ENCODE results near the gene ELOB. TPM values are rescaled to one million over a fixed set of nuclear protein-coding genes. Genes with fewer than 3 reads are reported as not detected.

The ELOB gene
- total RNA-seq, 1 donor from 2014 or later = 946 TPM

- no peak for FAIRE-seq
- no peak for DNase-seq (ENCODE audit: low read depth)
- peaks cover 8% of the 10 kb centered on the region for H3K27me3 ChIP-seq (ENCODE audit: control insufficient read depth, insufficient read depth, low read length)
Observed at GRCh38 chr16:2813771-2814221, 36.7 kb upstream of the ELOB start.

GRCh38 chr16:2811703-2812471 lies 34.8 kb upstream of the ELOB start:
- no peak for TF ChIP-seq CTCF (IDR thresholded peaks at IDR 0.05; ENCODE audit: insufficient read depth, low read length, severe bottlenecking)
- FAIRE-seq = peak; percentile 55
- Histone ChIP-seq H3K4me3 (ENCODE audit: low read depth, low read length) (no peak overlapping the region), H3K27me3 (ENCODE audit: control insufficient read depth, insufficient read depth, low read length) (peaks cover 8% of the 10 kb centered on the region), H3K36me3 (ENCODE audit: control insufficient read depth, insufficient read depth, low read length) (no peaks in the 10 kb centered on the region)
- DNase-seq (ENCODE audit: low read depth) = no peak

More at GRCh38 chr16:2813771-2814221, 36.7 kb upstream of the ELOB start:
- TF ChIP-seq CTCF (IDR thresholded peaks at IDR 0.05; ENCODE audit: insufficient read depth, low read length, severe bottlenecking) = no peak
- Histone ChIP-seq H3K4me3 (ENCODE audit: low read depth, low read length) (no peak overlapping the region), H3K36me3 (ENCODE audit: control insufficient read depth, insufficient read depth, low read length) (no peaks in the 10 kb centered on the region)

DNA sequence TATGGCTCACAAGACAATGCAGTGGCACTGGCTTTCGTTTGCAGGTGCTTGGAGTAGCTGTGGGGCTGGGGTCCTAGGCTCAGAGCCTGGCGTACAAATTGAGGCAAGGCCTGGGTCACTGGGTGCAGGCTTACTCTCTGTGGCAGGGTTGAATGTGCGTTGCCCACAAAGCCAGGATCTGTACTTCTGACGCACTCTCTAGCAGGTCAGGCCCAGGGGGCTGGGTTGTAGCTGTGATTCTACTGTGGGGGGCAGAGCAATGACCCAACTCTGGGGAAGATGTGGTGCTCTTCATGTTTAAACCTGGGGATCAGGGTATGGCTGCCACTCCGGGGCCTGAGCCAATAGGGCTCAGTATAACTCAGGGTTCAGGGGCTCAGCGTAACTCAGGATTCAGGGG lies 33.6 kb upstream of the ELOB start:
- Histone ChIP-seq H3K4me3 (ENCODE audit: low read depth, low read length) (no peak overlapping the region), H3K27me3 (ENCODE audit: control insufficient read depth, insufficient read depth, low read length) (peaks cover 8% of the 10 kb centered on the region), H3K36me3 (ENCODE audit: control insufficient read depth, insufficient read depth, low read length) (no peaks in the 10 kb centered on the region)
- no peak for TF ChIP-seq CTCF (IDR thresholded peaks at IDR 0.05; ENCODE audit: insufficient read depth, low read length, severe bottlenecking)
- DNase-seq (ENCODE audit: low read depth) (no peak), FAIRE-seq (no peak)

DNA sequence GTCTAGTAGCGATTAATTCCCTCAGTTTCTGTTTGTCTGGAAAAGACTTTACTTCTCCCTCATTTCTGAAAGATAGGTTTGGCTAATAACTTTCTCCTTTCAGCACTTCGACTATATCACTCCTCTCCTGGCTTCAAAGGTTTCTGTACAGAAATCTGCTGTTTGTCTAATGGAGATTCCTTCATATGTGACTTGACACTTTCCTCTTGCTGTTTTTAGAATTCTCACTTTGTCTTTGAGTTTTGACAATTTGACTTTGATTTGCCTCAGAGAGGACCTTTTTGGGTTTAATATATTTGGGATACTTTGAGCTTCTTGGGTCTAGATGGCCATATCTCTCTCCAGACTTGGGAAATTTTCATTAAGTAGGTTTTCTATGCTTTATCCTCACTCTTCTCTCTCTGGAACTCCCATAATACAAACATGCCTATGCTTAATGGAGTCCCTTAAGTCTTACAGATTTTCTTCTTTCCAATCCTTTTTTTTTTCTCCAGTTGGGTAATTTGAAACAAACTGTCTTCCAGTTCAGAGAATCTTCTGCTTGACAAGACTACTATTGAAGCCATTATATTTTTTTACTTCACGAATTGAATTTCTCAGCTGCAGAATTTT lies 32.2 kb upstream of the ELOB start:
- Histone ChIP-seq H3K27me3 (ENCODE audit: control insufficient read depth, insufficient read depth, low read length) (peaks cover 4% of the 10 kb centered on the region), H3K4me3 (ENCODE audit: low read depth, low read length) (no peak overlapping the region), H3K36me3 (ENCODE audit: control insufficient read depth, insufficient read depth, low read length) (no peaks in the 10 kb centered on the region)
- FAIRE-seq (no peak), DNase-seq (ENCODE audit: low read depth) (no peak)
- TF ChIP-seq CTCF (IDR thresholded peaks at IDR 0.05; ENCODE audit: insufficient read depth, low read length, severe bottlenecking) = no peak

DNA sequence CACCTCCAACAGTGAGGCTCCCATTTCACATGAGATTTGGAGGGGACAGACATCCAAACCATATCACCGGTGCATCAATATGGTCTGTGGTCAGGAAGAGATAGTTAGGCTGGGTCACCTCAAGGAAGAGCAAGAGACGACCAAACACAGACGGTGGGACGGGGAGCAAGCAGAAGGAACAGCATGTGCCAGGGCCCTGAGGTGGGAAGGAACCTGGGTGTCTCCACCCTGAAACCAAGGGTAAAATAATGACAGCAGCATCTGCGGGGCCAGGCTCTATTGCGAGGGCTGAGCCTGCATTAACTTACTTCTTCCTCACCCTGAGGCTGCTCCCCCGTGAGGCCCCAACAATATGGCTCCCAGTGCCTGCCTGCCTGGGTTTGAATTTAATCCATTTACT lies 31.1 kb upstream of the ELOB start:
- no peak for TF ChIP-seq CTCF (IDR thresholded peaks at IDR 0.05; ENCODE audit: insufficient read depth, low read length, severe bottlenecking)
- no peaks in the 10 kb centered on the region for H3K36me3 ChIP-seq (ENCODE audit: control insufficient read depth, insufficient read depth, low read length)
- no peak for DNase-seq (ENCODE audit: low read depth)
- H3K4me3 ChIP-seq (ENCODE audit: low read depth, low read length) = no peak overlapping the region
- peaks cover 2% of the 10 kb centered on the region for H3K27me3 ChIP-seq (ENCODE audit: control insufficient read depth, insufficient read depth, low read length)
- no peak for FAIRE-seq
